ENCODE data around the gene RXRA.

Gene RXRA

GRCh38 chr9:134405527-134405926 is 79.3 kb downstream of the RXRA start:
- H3K9ac ChIP-seq (ENCODE audit: low read length): peak overlapping the region; percentile 79
- no peak for DNase-seq (ENCODE audit: low read depth)
- peaks cover 24% of the 10 kb centered on the region for H3K36me3 ChIP-seq (ENCODE audit: control insufficient read depth, insufficient read depth, low read length, severe bottlenecking)
- H3K4me3 ChIP-seq (ENCODE audit: low read length): no peak overlapping the region
- no peaks in the 10 kb centered on the region for H3K27me3 ChIP-seq (replicated peaks; ENCODE audit: control insufficient read depth, insufficient read depth, low read length)
- no peaks in the 10 kb centered on the region for H3K9me3 ChIP-seq (ENCODE audit: control insufficient read depth, low read length)
- peaks cover 49% of the 10 kb centered on the region for H3K4me1 ChIP-seq (ENCODE audit: control insufficient read depth, insufficient read depth, low read length)

GRCh38 chr9:134406366-134407120 is 80.3 kb downstream of the RXRA start:
- peak overlapping the region; percentile 67 for H3K4me3 ChIP-seq (ENCODE audit: low read length)

GRCh38 chr9:134407121-134407779 is 81.0 kb downstream of the RXRA start:
- Histone ChIP-seq H3K36me3 (ENCODE audit: control insufficient read depth, insufficient read depth, low read length, severe bottlenecking) (peaks cover 19% of the 10 kb centered on the region), H3K9ac (ENCODE audit: low read length) (peak overlapping the region; percentile 79), H3K27me3 (replicated peaks; ENCODE audit: control insufficient read depth, insufficient read depth, low read length) (no peaks in the 10 kb centered on the region), H3K4me1 (ENCODE audit: control insufficient read depth, insufficient read depth, low read length) (peaks cover 61% of the 10 kb centered on the region), H3K9me3 (ENCODE audit: control insufficient read depth, low read length) (no peaks in the 10 kb centered on the region), H3K4me3 (ENCODE audit: low read length) (peak overlapping the region; percentile 67)
- peak; percentile 97 for DNase-seq (ENCODE audit: low read depth)

More at GRCh38 chr9:134406366-134407120, 80.3 kb downstream of the RXRA start:
- peak overlapping the region; percentile 79 for H3K9ac ChIP-seq (ENCODE audit: low read length)
- H3K27me3 ChIP-seq (replicated peaks; ENCODE audit: control insufficient read depth, insufficient read depth, low read length): no peaks in the 10 kb centered on the region
- no peaks in the 10 kb centered on the region for H3K9me3 ChIP-seq (ENCODE audit: control insufficient read depth, low read length)
- peak; percentile 33 for DNase-seq (ENCODE audit: low read depth)
- peaks cover 54% of the 10 kb centered on the region for H3K4me1 ChIP-seq (ENCODE audit: control insufficient read depth, insufficient read depth, low read length)
- H3K36me3 ChIP-seq (ENCODE audit: control insufficient read depth, insufficient read depth, low read length, severe bottlenecking): peaks cover 24% of the 10 kb centered on the region

GRCh38 chr9:134408389-134408788 is 82.1 kb downstream of the RXRA start:
- H3K9ac ChIP-seq (ENCODE audit: low read length): no peak overlapping the region

GRCh38 chr9:134408939-134409737 is 82.9 kb downstream of the RXRA start:
- Histone ChIP-seq H3K36me3 (ENCODE audit: control insufficient read depth, insufficient read depth, low read length, severe bottlenecking) (peaks cover 25% of the 10 kb centered on the region), H3K9ac (ENCODE audit: low read length) (no peak overlapping the region), H3K9me3 (ENCODE audit: control insufficient read depth, low read length) (no peaks in the 10 kb centered on the region), H3K4me3 (ENCODE audit: low read length) (no peak overlapping the region), H3K27me3 (replicated peaks; ENCODE audit: control insufficient read depth, insufficient read depth, low read length) (no peaks in the 10 kb centered on the region), H3K4me1 (ENCODE audit: control insufficient read depth, insufficient read depth, low read length) (peaks cover 53% of the 10 kb centered on the region)
- no peak for DNase-seq (ENCODE audit: low read depth)

More at GRCh38 chr9:134408389-134408788, 82.1 kb downstream of the RXRA start:
- Histone ChIP-seq H3K4me3 (ENCODE audit: low read length) (no peak overlapping the region), H3K36me3 (ENCODE audit: control insufficient read depth, insufficient read depth, low read length, severe bottlenecking) (peaks cover 20% of the 10 kb centered on the region), H3K4me1 (ENCODE audit: control insufficient read depth, insufficient read depth, low read length) (peaks cover 57% of the 10 kb centered on the region), H3K27me3 (replicated peaks; ENCODE audit: control insufficient read depth, insufficient read depth, low read length) (no peaks in the 10 kb centered on the region), H3K9me3 (ENCODE audit: control insufficient read depth, low read length) (no peaks in the 10 kb centered on the region)
- DNase-seq (ENCODE audit: low read depth): no peak

- Histone ChIP-seq H3K36me3 (ENCODE audit: control insufficient read depth, insufficient read depth, low read length, severe bottlenecking) (peaks cover 25% of the 10 kb centered on the region), H3K9ac (ENCODE audit: low read length) (no peak overlapping the region), H3K4me1 (ENCODE audit: control insufficient read depth, insufficient read depth, low read length) (peaks cover 46% of the 10 kb centered on the region), H3K9me3 (ENCODE audit: control insufficient read depth, low read length) (no peaks in the 10 kb centered on the region), H3K4me3 (ENCODE audit: low read length) (no peak overlapping the region), H3K27me3 (replicated peaks; ENCODE audit: control insufficient read depth, insufficient read depth, low read length) (no peaks in the 10 kb centered on the region)
- peak; percentile 15 for DNase-seq (ENCODE audit: low read depth)
Measured at GRCh38 chr9:134410071-134410834, 84.0 kb downstream of the RXRA start.

- Histone ChIP-seq H3K4me3 (ENCODE audit: low read length) (no peak overlapping the region), H3K9ac (ENCODE audit: low read length) (no peak overlapping the region), H3K4me1 (ENCODE audit: control insufficient read depth, insufficient read depth, low read length) (peaks cover 41% of the 10 kb centered on the region), H3K9me3 (ENCODE audit: control insufficient read depth, low read length) (no peaks in the 10 kb centered on the region), H3K36me3 (ENCODE audit: control insufficient read depth, insufficient read depth, low read length, severe bottlenecking) (peaks cover 25% of the 10 kb centered on the region), H3K27me3 (replicated peaks; ENCODE audit: control insufficient read depth, insufficient read depth, low read length) (no peaks in the 10 kb centered on the region)
- no peak for DNase-seq (ENCODE audit: low read depth)
Measured at GRCh38 chr9:134410835-134411217, 84.6 kb downstream of the RXRA start.

GRCh38 chr9:134411440-134412297 is 85.4 kb downstream of the RXRA start:
- peak overlapping the region; percentile 2 for H3K9ac ChIP-seq (ENCODE audit: low read length)

GRCh38 chr9:134412298-134412711 is 86.0 kb downstream of the RXRA start:
- H3K36me3 ChIP-seq (ENCODE audit: control insufficient read depth, insufficient read depth, low read length, severe bottlenecking): peaks cover 32% of the 10 kb centered on the region
- no peaks in the 10 kb centered on the region for H3K27me3 ChIP-seq (replicated peaks; ENCODE audit: control insufficient read depth, insufficient read depth, low read length)
- H3K4me3 ChIP-seq (ENCODE audit: low read length): no peak overlapping the region
- no peak overlapping the region for H3K9ac ChIP-seq (ENCODE audit: low read length)
- no peak for DNase-seq (ENCODE audit: low read depth)
- H3K9me3 ChIP-seq (ENCODE audit: control insufficient read depth, low read length): no peaks in the 10 kb centered on the region
- H3K4me1 ChIP-seq (ENCODE audit: control insufficient read depth, insufficient read depth, low read length): peaks cover 26% of the 10 kb centered on the region

More at GRCh38 chr9:134411440-134412297, 85.4 kb downstream of the RXRA start:
- Histone ChIP-seq H3K36me3 (ENCODE audit: control insufficient read depth, insufficient read depth, low read length, severe bottlenecking) (peaks cover 26% of the 10 kb centered on the region), H3K4me3 (ENCODE audit: low read length) (no peak overlapping the region), H3K4me1 (ENCODE audit: control insufficient read depth, insufficient read depth, low read length) (peaks cover 32% of the 10 kb centered on the region), H3K27me3 (replicated peaks; ENCODE audit: control insufficient read depth, insufficient read depth, low read length) (no peaks in the 10 kb centered on the region), H3K9me3 (ENCODE audit: control insufficient read depth, low read length) (no peaks in the 10 kb centered on the region)
- no peak for DNase-seq (ENCODE audit: low read depth)

- Histone ChIP-seq H3K4me1 (ENCODE audit: control insufficient read depth, insufficient read depth, low read length) (peaks cover 19% of the 10 kb centered on the region), H3K4me3 (ENCODE audit: low read length) (no peak overlapping the region), H3K9me3 (ENCODE audit: control insufficient read depth, low read length) (no peaks in the 10 kb centered on the region), H3K36me3 (ENCODE audit: control insufficient read depth, insufficient read depth, low read length, severe bottlenecking) (peaks cover 39% of the 10 kb centered on the region), H3K27me3 (replicated peaks; ENCODE audit: control insufficient read depth, insufficient read depth, low read length) (no peaks in the 10 kb centered on the region), H3K9ac (ENCODE audit: low read length) (peak overlapping the region; percentile 12)
- no peak for DNase-seq (ENCODE audit: low read depth)
Measured at GRCh38 chr9:134413112-134413715, 87.0 kb downstream of the RXRA start.
